HepG2 (cell line): ENCODE measurements around the gene OGFOD3. TPM values are rescaled to one million over a fixed set of nuclear protein-coding genes. Genes with fewer than 3 reads are reported as not detected.

Source experiments
- BCL6 ChIP-seq: IDR thresholded peaks from 2 replicates; pipeline ENCODE4 v1.6.1; 2016; ENCODE audit warnings: missing genetic modification reagents, missing compliant biosample characterization
- CBX5 ChIP-seq: sonication (generic); formaldehyde crosslinking; IDR thresholded peaks from 2 replicates; pipeline ENCODE4 v1.4.0; 2020; ENCODE audit warnings: missing genetic modification reagents, borderline replicate concordance
- FOXO1 ChIP-seq: sonication (generic); formaldehyde crosslinking; IDR thresholded peaks from 2 replicates; pipeline ENCODE4 v1.4.0; 2020; ENCODE audit warnings: missing genetic modification reagents
- JARID2 ChIP-seq: sonication (generic); formaldehyde crosslinking; IDR thresholded peaks from 2 replicates; pipeline ENCODE4 v1.8.1; 2023; ENCODE audit warnings: missing genetic modification reagents, inconsistent platforms; ENCODE audit not compliant: insufficient replicate concordance
- MAFF ChIP-seq: IDR thresholded peaks from 2 replicates; pipeline ENCODE4 v1.6.1; 2011; ENCODE audit warnings: low read depth, low read length, improper control_type of control experiment
- NFATC3 ChIP-seq: sonication (generic); formaldehyde crosslinking; IDR thresholded peaks from 2 replicates; pipeline ENCODE4 v1.5.1; 2020; ENCODE audit warnings: mild to moderate bottlenecking, missing genetic modification reagents
- NRL ChIP-seq: sonication (generic); formaldehyde crosslinking; IDR thresholded peaks from 2 replicates; pipeline ENCODE4 v1.5.0; 2020; ENCODE audit warnings: missing genetic modification reagents, mild to moderate bottlenecking, moderate library complexity, borderline replicate concordance
- RFXAP ChIP-seq: sonication (generic); formaldehyde crosslinking; IDR thresholded peaks from 2 replicates; pipeline ENCODE4 v1.4.0; 2020; ENCODE audit warnings: missing genetic modification reagents, borderline replicate concordance
- SCMH1 ChIP-seq: sonication (generic); formaldehyde crosslinking; IDR thresholded peaks from 2 replicates; pipeline ENCODE4 v1.9.0; 2021; ENCODE audit warnings: missing genetic modification reagents, mild to moderate bottlenecking, borderline replicate concordance
- SRSF9 ChIP-seq: fragments of 200-400 bp; formaldehyde crosslinking; IDR thresholded peaks from 2 replicates; pipeline ENCODE4 v1.6.1; 2018; ENCODE audit warnings: borderline replicate concordance, mild to moderate bottlenecking, low read depth, low read length; ENCODE audit not compliant: insufficient read depth, poor library complexity, severe bottlenecking
- TCF7 ChIP-seq: sonication (generic); IDR thresholded peaks from 2 replicates; pipeline ENCODE4 v1.6.1; 2016; ENCODE audit warnings: antibody characterized with exemption, low read depth
- ZNF331 ChIP-seq: sonication (generic); formaldehyde crosslinking; IDR thresholded peaks from 2 replicates; pipeline ENCODE4 v1.4.0; 2020; ENCODE audit warnings: missing genetic modification reagents
- ZNF350 ChIP-seq: sonication (generic); formaldehyde crosslinking; IDR thresholded peaks from 2 replicates; pipeline ENCODE4 v1.4.0; 2020; ENCODE audit warnings: mild to moderate bottlenecking, low read depth, missing genetic modification reagents, borderline replicate concordance
- ZNF468 ChIP-seq: sonication (generic); formaldehyde crosslinking; IDR thresholded peaks from 2 replicates; pipeline ENCODE4 v1.8.0; 2022; ENCODE audit warnings: mild to moderate bottlenecking, moderate library complexity, missing genetic modification reagents
- ZNF530 ChIP-seq: sonication (generic); formaldehyde crosslinking; IDR thresholded peaks from 2 replicates; pipeline ENCODE4 v1.5.0; 2020; ENCODE audit warnings: low read depth, mild to moderate bottlenecking, missing genetic modification reagents
- ZNF552 ChIP-seq: sonication (generic); formaldehyde crosslinking; IDR thresholded peaks from 2 replicates; pipeline ENCODE4 v1.9.0; 2022; ENCODE audit warnings: missing genetic modification reagents, mild to moderate bottlenecking, borderline replicate concordance
- ZNF558 ChIP-seq: sonication (generic); formaldehyde crosslinking; IDR thresholded peaks from 2 replicates; pipeline ENCODE4 v1.9.0; 2022; ENCODE audit warnings: mild to moderate bottlenecking, missing genetic modification reagents, borderline replicate concordance
- ZNF670 ChIP-seq: sonication (generic); formaldehyde crosslinking; IDR thresholded peaks from 2 replicates; pipeline ENCODE4 v1.8.0; 2022; ENCODE audit warnings: mild to moderate bottlenecking, missing genetic modification reagents, borderline replicate concordance
- ZNF75D ChIP-seq: sonication (generic); formaldehyde crosslinking; IDR thresholded peaks from 2 replicates; pipeline ENCODE4 v1.8.1; 2023; ENCODE audit warnings: missing genetic modification reagents, mild to moderate bottlenecking, borderline replicate concordance
- ZNF761 ChIP-seq: sonication (generic); formaldehyde crosslinking; conservative IDR thresholded peaks from 2 replicates; pipeline ENCODE4 v1.4.0; 2020; ENCODE audit warnings: mild to moderate bottlenecking, missing genetic modification reagents
- ZZZ3 ChIP-seq: sonication (generic); formaldehyde crosslinking; IDR thresholded peaks from 2 replicates; pipeline ENCODE4 v1.4.0; 2020; ENCODE audit warnings: missing genetic modification reagents, mild to moderate bottlenecking, borderline replicate concordance
- polyA plus RNA-seq, 8 experiments: library from polyadenylated mRNA; depleted of rRNA in 3 of 8; stranded (reverse) in 7 of 8; unstranded in 1 of 8; fragments of >200 nt; fragmentation: Illumina TruSeq in 4 of 8; extraction: Trizol in 4 of 8; gene quantifications; 2 replicates each; pipeline versions ENCODE4 v1.2.1 to v1.2.3, GENCODE V29; 2011 to 2016; ENCODE audit warnings: low read depth in 4 of 8, missing spikeins in 1 of 8, mixed read lengths in 1 of 8; ENCODE audit not compliant: insufficient read depth in 1 of 8
- total RNA-seq, 5 experiments: library from RNA; depleted of rRNA; stranded (reverse); fragments of >200 nt; fragmentation: Illumina TruSeq; extraction: Trizol; gene quantifications; 2 replicates each; pipeline ENCODE4 v1.2.3, GENCODE V29; 2016; ENCODE audit warnings: low read depth in 1 of 5
- TF ChIP-seq, protein P1 (sequence below): sonication (generic); formaldehyde crosslinking; IDR thresholded peaks from 2 replicates; pipeline ENCODE4 v1.5.0; 2020; ENCODE audit warnings: mild to moderate bottlenecking, missing genetic modification reagents
- TF ChIP-seq, protein P2 (sequence below): sonication (generic); formaldehyde crosslinking; IDR thresholded peaks from 2 replicates; pipeline ENCODE4 v1.5.0; 2020; ENCODE audit warnings: missing genetic modification reagents
- TF ChIP-seq, protein P3 (sequence below): sonication (generic); formaldehyde crosslinking; IDR thresholded peaks from 2 replicates; pipeline ENCODE4 v1.4.0; 2020; ENCODE audit warnings: missing genetic modification reagents

The OGFOD3 gene
- total and polyA plus RNA-seq, 2 of the 13 experiments (the other 11 are each of a cell fraction or from before 2014, with no cell fraction given), result 40.0 to 42.1 TPM

GRCh38 chr17:82412535-82413520 is 5.6 kb downstream of the OGFOD3 start (continued):
- TF ChIP-seq, protein P1, sequence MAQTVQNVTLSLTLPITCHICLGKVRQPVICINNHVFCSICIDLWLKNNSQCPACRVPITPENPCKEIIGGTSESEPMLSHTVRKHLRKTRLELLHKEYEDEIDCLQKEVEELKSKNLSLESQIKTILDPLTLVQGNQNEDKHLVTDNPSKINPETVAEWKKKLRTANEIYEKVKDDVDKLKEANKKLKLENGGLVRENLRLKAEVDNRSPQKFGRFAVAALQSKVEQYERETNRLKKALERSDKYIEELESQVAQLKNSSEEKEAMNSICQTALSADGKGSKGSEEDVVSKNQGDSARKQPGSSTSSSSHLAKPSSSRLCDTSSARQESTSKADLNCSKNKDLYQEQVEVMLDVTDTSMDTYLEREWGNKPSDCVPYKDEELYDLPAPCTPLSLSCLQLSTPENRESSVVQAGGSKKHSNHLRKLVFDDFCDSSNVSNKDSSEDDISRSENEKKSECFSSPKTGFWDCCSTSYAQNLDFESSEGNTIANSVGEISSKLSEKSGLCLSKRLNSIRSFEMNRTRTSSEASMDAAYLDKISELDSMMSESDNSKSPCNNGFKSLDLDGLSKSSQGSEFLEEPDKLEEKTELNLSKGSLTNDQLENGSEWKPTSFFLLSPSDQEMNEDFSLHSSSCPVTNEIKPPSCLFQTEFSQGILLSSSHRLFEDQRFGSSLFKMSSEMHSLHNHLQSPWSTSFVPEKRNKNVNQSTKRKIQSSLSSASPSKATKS, result no peak
- 0 out of 2 replicates have a peak, but pooled peaks have one; percentile 83 for TF ChIP-seq ZNF761
- no peak; the same call in 1 of the 2 replicates for TF ChIP-seq ZNF350 (CRISPR knock-in tag)
- no peak for TF ChIP-seq JARID2 (CRISPR knock-in tag)
- peak; percentile 56; the same call in 1 of the 2 replicates for TF ChIP-seq BCL6 (CRISPR knock-in tag)
- TF ChIP-seq, protein P2, sequence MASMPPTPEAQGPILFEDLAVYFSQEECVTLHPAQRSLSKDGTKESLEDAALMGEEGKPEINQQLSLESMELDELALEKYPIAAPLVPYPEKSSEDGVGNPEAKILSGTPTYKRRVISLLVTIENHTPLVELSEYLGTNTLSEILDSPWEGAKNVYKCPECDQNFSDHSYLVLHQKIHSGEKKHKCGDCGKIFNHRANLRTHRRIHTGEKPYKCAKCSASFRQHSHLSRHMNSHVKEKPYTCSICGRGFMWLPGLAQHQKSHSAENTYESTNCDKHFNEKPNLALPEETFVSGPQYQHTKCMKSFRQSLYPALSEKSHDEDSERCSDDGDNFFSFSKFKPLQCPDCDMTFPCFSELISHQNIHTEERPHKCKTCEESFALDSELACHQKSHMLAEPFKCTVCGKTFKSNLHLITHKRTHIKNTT (CRISPR knock-in tag), result no peak
- TF ChIP-seq NFATC3 (CRISPR knock-in tag), result no peak
- TF ChIP-seq CBX5 (CRISPR knock-in tag), result no peak
- TF ChIP-seq SRSF9, result no peak
- TF ChIP-seq ZNF75D (CRISPR knock-in tag), result no peak
- no peak for TF ChIP-seq ZNF552 (CRISPR knock-in tag)
- TF ChIP-seq ZNF331 (CRISPR knock-in tag), result peak; percentile 28; the same call in 1 of the 2 replicates
- no peak for TF ChIP-seq ZZZ3 (CRISPR knock-in tag)
- no peak for TF ChIP-seq MAFF
- TF ChIP-seq ZNF558 (CRISPR knock-in tag), result no peak
- TF ChIP-seq TCF7, result peak; percentile 45; the same call in 1 of the 2 replicates
- 0 out of 2 replicates have a peak, but pooled peaks have one; percentile 22 for TF ChIP-seq NRL (CRISPR knock-in tag)
- peak; percentile 33; the same call in 1 of the 2 replicates for TF ChIP-seq FOXO1 (CRISPR knock-in tag)
- TF ChIP-seq SCMH1 (CRISPR knock-in tag), result no peak
- no peak for TF ChIP-seq RFXAP (CRISPR knock-in tag)
- TF ChIP-seq, protein P3, sequence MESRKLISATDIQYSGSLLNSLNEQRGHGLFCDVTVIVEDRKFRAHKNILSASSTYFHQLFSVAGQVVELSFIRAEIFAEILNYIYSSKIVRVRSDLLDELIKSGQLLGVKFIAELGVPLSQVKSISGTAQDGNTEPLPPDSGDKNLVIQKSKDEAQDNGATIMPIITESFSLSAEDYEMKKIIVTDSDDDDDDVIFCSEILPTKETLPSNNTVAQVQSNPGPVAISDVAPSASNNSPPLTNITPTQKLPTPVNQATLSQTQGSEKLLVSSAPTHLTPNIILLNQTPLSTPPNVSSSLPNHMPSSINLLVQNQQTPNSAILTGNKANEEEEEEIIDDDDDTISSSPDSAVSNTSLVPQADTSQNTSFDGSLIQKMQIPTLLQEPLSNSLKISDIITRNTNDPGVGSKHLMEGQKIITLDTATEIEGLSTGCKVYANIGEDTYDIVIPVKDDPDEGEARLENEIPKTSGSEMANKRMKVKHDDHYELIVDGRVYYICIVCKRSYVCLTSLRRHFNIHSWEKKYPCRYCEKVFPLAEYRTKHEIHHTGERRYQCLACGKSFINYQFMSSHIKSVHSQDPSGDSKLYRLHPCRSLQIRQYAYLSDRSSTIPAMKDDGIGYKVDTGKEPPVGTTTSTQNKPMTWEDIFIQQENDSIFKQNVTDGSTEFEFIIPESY (CRISPR knock-in tag), result peak; percentile 55; the same call in 1 of the 2 replicates
- TF ChIP-seq ZNF530 (CRISPR knock-in tag), result no peak
- TF ChIP-seq ZNF670, result no peak
- no peak for TF ChIP-seq ZNF468 (CRISPR knock-in tag)
